ENCODE data around the gene AGAP3. TPM values are rescaled to one million over a fixed set of nuclear protein-coding genes. Genes with fewer than 3 reads are reported as not detected.

Gene AGAP3
- total and polyA plus RNA-seq, 11 donors = 30.3 to 83.7 (median 55.6) TPM

- Histone ChIP-seq H3K36me3 (peaks cover 0 to 7% (median 0%) of the 10 kb centered on the region in 9 donors), H3K4me1 (peaks cover 0 to 9% (median 0%) of the 10 kb centered on the region in 12 donors), H3K9me3 (no peaks in the 10 kb centered on the region), H3K27me3 (peaks cover 0 to 6% (median 0%) of the 10 kb centered on the region in 9 donors), H3K4me3 (no peak overlapping the region), H3K27ac (no peak overlapping the region)
- DNase-seq (peak in 1 of 5 donors; percentile 49), ATAC-seq (no peak)
- intact Hi-C loops (cut with DNase I) = no loop called here
- 78 to 88% (median 85%) methylated on average over 13 to 22 of the region's 22 CpGs for WGBS, 4 donors
- TF ChIP-seq POLR2A (IDR thresholded peaks at IDR 0.05) = no peak
- no peak for TF ChIP-seq CTCF (IDR thresholded peaks at IDR 0.05)
These were observed 94.7 kb downstream of the AGAP3 start for GRCh38 chr7:151181011-151181431.

- 52 to 93% (median 56%) methylated on average over 4 to 16 of the region's 16 CpGs for WGBS, 4 donors
- Histone ChIP-seq H3K9me3 (no peaks in the 10 kb centered on the region), H3K4me3 (peak overlapping the region; percentile 23 to 52 (median 40)), H3K27me3 (peaks cover 0 to 3% (median 0%) of the 10 kb centered on the region in 9 donors), H3K4me1 (peaks cover 0 to 22% (median 0%) of the 10 kb centered on the region in 12 donors), H3K27ac (peak overlapping the region; percentile 28 to 96 (median 88)), H3K36me3 (peaks cover 0 to 1% (median 0%) of the 10 kb centered on the region in 9 donors)
- DNase-seq = peak in 2 of 5 donors; percentile 32 to 52
- TF ChIP-seq POLR2A (IDR thresholded peaks at IDR 0.05) = no peak
- no peak for TF ChIP-seq CTCF (IDR thresholded peaks at IDR 0.05)
- peak in 3 of 4 donors; percentile 29 to 53 (median 50) for ATAC-seq
- intact Hi-C loops (cut with DNase I) = loop anchor here in 1 of 10 donors (2.0 kb wide), 1 partner anchor 47 kb away; the partner anchor contains the start of gene CHPF2
These were observed 99.7 kb downstream of the AGAP3 start for GRCh38 chr7:151185762-151186639.

GRCh38 chr7:151186640-151187408 lies 100.5 kb downstream of the AGAP3 start, which contains the start of gene ASB10:
Gene ASB10, minus strand, starts transcription at chr7:151187250. Its CDS starts 120 bp downstream, at chr7:151187130.
- intact Hi-C loops (cut with DNase I) = loop anchor here in 1 of 10 donors (2.0 kb wide), 1 partner anchor 46 kb away; the partner anchor contains the start of gene CHPF2
- no peaks in the 10 kb centered on the region for H3K36me3 ChIP-seq
- no peaks in the 10 kb centered on the region for H3K9me3 ChIP-seq
- DNase-seq = peak; percentile 46 to 77 (median 60)
- TF ChIP-seq POLR2A (IDR thresholded peaks at IDR 0.05) (no peak), CTCF (IDR thresholded peaks at IDR 0.05) (no peak)
- H3K4me1 ChIP-seq = peaks cover 0 to 22% (median 0%) of the 10 kb centered on the region in 12 donors
- peak within 1 kb of the TSS; percentile 28 to 96 (median 88) for H3K27ac ChIP-seq
- H3K4me3 ChIP-seq = peak within 1 kb of the TSS; percentile 23 to 52 (median 40)
- ATAC-seq = peak; percentile 77 to 86 (median 85)
- WGBS, 4 donors = 39 to 57% (median 46%) methylated on average over 17 to 22 of the region's 22 CpGs
- no peaks in the 10 kb centered on the region for H3K27me3 ChIP-seq
